ENCODE measurements around the gene PVRIG.
"Not testable (repeated sequence)": the region's sequence is repeated elsewhere in the genome, so short reads cannot be mapped to it uniquely, and the experiment has no call there.

PVRIG gene

DNA sequence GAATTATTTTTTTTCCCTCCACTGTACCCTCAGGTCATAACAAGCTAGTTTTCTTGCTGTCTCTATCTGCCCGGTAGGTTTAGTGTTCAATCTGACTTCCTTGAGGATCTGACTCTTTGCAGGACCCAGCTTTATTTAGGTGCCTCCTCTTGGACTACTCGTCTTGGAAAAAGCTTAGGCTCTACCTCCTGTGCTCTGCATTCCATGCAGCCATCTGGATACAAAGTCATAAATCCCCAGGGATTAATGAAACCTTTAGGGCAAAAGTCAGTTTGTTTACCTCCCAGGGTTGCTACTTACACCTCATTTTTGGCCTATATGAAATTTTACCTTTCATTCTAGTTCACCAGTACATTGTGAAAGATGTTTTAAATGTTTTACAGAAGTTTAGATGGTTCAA, 34.0 kb upstream of the PVRIG start:
- Mint-ChIP-seq H3K4me3 (no peak overlapping the region), H3K27me3 (no peaks in the 10 kb centered on the region), H3K36me3 (ENCODE audit: low read depth) (no peaks in the 10 kb centered on the region), H3K27ac (no peak overlapping the region), H3K9me3 (no peaks in the 10 kb centered on the region), H3K4me1 (ENCODE audit: low read depth) (peaks cover 33% of the 10 kb centered on the region)
- DNase-seq: no peak

DNA sequence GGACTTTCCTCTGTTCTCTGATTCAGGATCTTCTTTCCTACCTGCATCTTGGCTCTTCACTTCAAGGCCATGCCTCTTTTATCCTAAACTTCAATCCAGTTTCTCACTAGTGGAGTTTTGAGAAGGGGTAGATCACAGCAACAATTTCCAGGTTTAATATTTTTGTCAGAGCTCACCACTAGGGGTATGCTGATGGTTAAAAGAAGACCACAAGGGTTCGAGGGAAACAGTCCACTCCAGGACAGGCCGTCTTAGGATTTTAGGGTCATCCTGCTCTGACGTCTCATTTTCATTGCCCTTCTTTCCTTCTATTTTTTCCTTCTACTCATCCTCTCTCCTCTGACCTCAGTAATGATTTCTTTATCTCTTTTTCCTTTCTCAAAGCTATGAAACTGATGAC, 30.7 kb upstream of the PVRIG start:
- Mint-ChIP-seq H3K4me3 (no peak overlapping the region), H3K36me3 (ENCODE audit: low read depth) (no peaks in the 10 kb centered on the region), H3K27ac (no peak overlapping the region), H3K4me1 (ENCODE audit: low read depth) (peaks cover 30% of the 10 kb centered on the region), H3K27me3 (no peaks in the 10 kb centered on the region), H3K9me3 (no peaks in the 10 kb centered on the region)
- DNase-seq: no peak

DNA sequence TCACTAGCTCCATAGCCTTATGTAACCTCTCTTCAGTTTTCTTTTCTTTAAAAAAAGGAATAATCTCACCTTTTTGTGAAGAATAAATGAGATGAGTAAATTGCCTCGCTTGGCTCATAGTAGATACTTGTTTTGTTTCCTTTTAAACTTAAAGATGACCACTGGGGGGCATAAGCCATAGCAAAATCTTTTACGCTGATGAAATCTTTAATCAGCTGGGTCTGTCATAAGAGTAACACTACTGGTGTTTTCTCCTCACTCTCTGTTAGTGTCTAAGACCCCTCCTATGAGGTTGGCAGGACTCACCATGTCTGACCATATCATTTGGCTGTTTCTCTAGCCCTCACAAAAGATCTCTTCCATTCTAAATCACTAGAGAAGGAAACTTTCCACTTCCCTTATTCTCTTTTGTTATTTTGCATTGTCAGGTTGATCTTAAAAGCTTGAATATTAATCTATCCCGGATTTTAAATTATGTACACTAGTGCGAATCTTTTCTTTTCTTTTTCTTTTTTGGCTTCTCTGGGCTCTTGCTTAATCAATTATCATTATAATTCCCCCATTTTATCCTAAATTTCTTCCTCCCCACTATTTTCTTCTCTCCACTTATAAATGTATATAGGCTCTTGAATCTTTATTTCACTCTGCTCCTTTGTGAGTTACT, 29.6 kb upstream of the PVRIG start:
- no peaks in the 10 kb centered on the region for H3K36me3 Mint-ChIP-seq (ENCODE audit: low read depth)
- H3K4me3 Mint-ChIP-seq: no peak overlapping the region
- peaks cover 31% of the 10 kb centered on the region for H3K4me1 Mint-ChIP-seq (ENCODE audit: low read depth)
- no peaks in the 10 kb centered on the region for H3K27me3 Mint-ChIP-seq
- DNase-seq: no peak
- no peaks in the 10 kb centered on the region for H3K9me3 Mint-ChIP-seq
- peak overlapping the region; percentile 39 for H3K27ac Mint-ChIP-seq

DNA sequence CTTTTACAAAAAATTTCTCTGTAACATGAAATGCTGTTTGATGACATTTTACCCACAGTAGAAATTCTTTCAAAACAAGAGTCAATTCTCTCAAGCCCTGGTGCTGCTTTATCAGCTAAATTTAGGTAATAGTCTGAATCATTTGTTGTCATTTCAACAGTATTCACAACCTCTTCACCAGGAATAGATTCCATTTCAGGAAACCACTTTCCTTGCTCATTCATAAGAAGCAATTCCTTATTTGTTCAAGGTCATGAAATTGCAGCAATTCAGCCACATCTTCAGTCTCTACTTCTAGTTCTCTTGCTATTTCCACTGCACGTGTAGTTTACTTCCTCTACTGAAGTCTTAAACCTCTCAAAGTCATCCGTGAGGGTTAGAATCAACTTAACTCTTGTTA, 28.0 kb upstream of the PVRIG start:
- DNase-seq: no peak
- no peaks in the 10 kb centered on the region for H3K9me3 Mint-ChIP-seq
- H3K4me3 Mint-ChIP-seq: no peak overlapping the region
- H3K27ac Mint-ChIP-seq: no peak overlapping the region
- peaks cover 38% of the 10 kb centered on the region for H3K4me1 Mint-ChIP-seq (ENCODE audit: low read depth)
- no peaks in the 10 kb centered on the region for H3K27me3 Mint-ChIP-seq
- no peaks in the 10 kb centered on the region for H3K36me3 Mint-ChIP-seq (ENCODE audit: low read depth)

DNA sequence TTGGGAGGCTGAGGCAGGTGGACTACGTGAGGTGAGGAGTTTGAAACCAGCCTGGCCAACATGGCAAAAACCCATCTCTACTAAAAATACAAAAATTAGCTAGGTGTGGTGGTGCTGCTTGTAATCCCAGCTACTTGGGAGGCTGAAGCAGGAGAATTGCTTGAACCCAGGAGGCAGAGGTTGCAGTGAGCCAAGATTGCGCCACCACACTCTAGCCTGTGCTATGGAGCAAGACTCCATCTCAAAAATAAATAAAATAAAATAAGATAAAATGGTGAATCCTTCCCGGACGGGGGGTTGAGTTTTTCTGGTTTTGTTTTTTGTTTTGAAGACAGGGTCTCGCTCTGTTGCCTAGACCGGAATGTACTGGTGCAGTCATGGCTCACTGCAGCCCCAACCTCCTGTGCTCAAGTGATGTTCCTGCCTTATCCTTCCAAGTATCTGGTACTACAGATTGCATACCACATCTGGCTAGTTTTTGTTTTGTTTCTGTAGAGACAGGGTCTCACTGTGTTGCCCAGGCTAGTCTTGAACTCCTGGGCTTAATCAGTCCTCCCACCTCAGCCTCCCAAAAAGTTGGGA, 27.4 kb upstream of the PVRIG start:
- not testable (repeated sequence) for H3K9me3 Mint-ChIP-seq; H3K27me3 Mint-ChIP-seq; H3K27ac Mint-ChIP-seq; H3K36me3 Mint-ChIP-seq (ENCODE audit: low read depth); H3K4me3 Mint-ChIP-seq
- peak; percentile 9 for DNase-seq
- H3K4me1 Mint-ChIP-seq (ENCODE audit: low read depth): peaks cover 38% of the 10 kb centered on the region

DNA sequence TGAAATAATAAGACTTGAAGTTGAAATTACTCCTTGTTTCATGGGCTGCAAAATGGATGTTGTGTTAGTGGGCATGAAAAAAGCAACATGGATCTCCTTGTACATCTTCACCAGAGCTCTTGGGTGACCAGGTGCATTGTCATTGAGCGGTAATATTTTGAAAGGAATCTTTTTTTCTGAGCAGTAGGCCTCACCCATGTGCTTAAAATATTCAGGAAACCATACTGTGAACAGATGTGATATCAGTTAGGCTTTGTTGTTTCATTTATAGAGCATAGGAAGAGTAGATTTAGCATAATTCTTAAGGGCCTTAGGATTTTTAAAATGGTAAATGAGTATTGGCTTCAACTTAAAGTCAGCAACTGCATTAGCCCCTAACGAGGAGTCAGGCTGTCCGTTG, 26.8 kb upstream of the PVRIG start:
- Mint-ChIP-seq H3K27ac (no peak overlapping the region), H3K4me1 (ENCODE audit: low read depth) (peaks cover 38% of the 10 kb centered on the region)

DNA sequence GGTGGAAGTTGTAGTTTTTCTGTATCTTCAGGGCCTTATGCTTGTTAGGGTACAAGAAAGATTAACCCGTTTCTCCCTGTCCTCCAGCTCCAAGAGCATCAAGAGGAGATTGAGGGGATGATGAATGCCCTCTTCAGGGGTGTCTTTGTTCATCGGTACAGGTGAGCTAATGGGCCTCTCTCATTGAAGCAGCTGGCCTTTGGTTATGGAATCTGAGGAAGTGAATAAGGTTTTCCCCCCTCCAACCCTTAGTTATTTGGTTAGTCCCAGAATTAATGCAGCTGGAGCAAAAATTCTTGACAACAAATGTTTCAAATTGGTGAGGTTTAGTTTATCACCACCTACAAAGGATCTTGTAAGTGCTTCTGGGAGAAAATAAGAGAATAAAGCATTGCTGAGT, 24.5 kb upstream of the PVRIG start:
- Mint-ChIP-seq H3K27me3 (peaks cover 4% of the 10 kb centered on the region), H3K9me3 (no peaks in the 10 kb centered on the region), H3K27ac (no peak overlapping the region), H3K4me3 (no peak overlapping the region), H3K4me1 (ENCODE audit: low read depth) (peaks cover 35% of the 10 kb centered on the region), H3K36me3 (ENCODE audit: low read depth) (no peaks in the 10 kb centered on the region)
- no peak for DNase-seq

More for the DNA sequence above, 26.8 kb upstream of the PVRIG start:
- Mint-ChIP-seq H3K27me3 (no peaks in the 10 kb centered on the region), H3K36me3 (ENCODE audit: low read depth) (no peaks in the 10 kb centered on the region), H3K9me3 (no peaks in the 10 kb centered on the region), H3K4me3 (no peak overlapping the region)
- no peak for DNase-seq

DNA sequence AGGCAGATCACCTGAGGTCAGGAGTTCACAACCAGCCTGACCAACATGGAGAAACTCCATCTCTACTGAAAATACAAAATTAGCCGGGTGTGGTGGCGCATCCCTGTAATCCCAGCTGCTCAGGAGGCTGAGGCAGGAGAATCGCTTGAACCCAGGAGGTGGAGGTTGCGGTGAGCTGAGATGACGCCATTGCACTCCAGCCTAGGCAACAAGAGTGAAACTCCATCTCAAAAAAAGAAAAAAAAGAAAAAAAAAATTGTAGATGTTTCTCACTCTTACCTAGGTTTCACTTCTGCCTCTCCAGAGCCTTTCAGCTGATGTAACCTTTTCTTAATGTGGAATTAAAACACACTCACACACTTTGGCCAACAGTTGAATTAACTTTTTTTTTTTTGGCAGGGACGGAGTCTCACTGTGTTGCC, 23.8 kb upstream of the PVRIG start:
- H3K4me1 Mint-ChIP-seq (ENCODE audit: low read depth): peaks cover 30% of the 10 kb centered on the region
- not testable (repeated sequence) for H3K9me3 Mint-ChIP-seq; H3K36me3 Mint-ChIP-seq (ENCODE audit: low read depth); H3K27ac Mint-ChIP-seq; H3K27me3 Mint-ChIP-seq; H3K4me3 Mint-ChIP-seq
- peak; percentile 21 for DNase-seq

DNA sequence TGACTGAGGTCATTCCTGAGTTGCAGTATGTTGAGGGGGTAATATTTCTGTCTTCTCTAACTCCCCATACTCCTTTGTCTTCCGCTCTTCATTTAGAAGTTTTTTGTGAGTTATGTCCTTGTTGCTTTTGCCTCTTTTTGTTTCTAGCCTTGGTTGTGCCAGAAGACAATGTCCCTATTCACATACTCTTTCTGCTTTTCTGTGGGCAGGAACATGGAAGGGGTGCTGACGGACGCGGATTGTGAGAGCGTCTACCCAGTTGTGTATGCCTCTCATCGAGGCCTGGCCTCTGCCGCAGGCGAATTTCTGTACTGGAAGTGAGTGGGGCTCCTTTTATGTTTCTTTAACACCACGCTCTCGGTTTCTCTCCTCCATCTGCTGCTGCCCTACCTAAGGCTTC, 21.5 kb upstream of the PVRIG start:
- Mint-ChIP-seq H3K27me3 (peaks cover 4% of the 10 kb centered on the region), H3K4me1 (ENCODE audit: low read depth) (peaks cover 15% of the 10 kb centered on the region), H3K9me3 (no peaks in the 10 kb centered on the region), H3K27ac (no peak overlapping the region), H3K4me3 (no peak overlapping the region), H3K36me3 (ENCODE audit: low read depth) (no peaks in the 10 kb centered on the region)
- peak; percentile 7 for DNase-seq

DNA sequence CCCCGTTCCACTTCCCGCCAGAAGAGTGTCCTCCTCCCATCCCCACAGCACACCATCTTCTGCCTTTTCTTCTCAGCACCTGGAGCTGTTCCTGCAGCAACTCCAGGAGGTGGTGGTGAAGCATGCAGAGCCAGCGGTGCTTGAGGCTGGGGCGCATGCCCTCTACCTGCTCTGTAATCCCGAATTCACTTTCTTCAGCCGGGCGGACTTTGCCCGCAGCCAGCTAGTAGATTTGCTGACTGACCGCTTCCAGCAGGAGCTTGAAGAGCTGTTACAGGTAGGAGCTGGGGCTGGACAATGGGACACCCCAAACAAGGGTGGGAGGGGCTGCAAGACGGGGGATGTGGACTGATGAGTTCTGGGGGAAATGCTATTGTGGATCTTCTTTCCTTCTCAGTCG, 19.1 kb upstream of the PVRIG start:
- Mint-ChIP-seq H3K27ac (no peak overlapping the region), H3K36me3 (ENCODE audit: low read depth) (no peaks in the 10 kb centered on the region), H3K4me1 (ENCODE audit: low read depth) (peaks cover 7% of the 10 kb centered on the region), H3K9me3 (no peaks in the 10 kb centered on the region), H3K27me3 (peaks cover 4% of the 10 kb centered on the region), H3K4me3 (no peak overlapping the region)
- DNase-seq: no peak

DNA sequence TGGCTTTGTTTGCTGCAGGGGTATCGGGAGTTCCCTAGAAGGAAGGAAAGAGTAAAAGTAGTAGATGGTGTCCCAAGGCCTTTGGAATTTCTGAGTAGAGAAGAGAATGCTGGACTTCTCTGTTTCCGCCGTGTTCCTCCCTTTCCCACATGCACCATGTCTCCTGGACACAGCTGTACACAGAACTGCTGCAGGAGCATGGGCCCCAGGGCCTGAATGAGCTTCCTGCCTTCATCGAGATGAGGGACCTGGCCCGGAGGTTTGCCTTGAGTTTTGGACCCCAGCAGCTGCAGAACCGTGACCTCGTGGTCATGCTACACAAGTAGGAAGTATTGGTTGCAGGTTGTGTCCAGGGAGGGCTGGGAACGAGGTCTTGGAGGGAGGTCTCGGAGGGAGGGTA, 15.3 kb upstream of the PVRIG start:
- no peak for DNase-seq
- Mint-ChIP-seq H3K4me3 (no peak overlapping the region), H3K4me1 (ENCODE audit: low read depth) (peaks cover 20% of the 10 kb centered on the region), H3K36me3 (ENCODE audit: low read depth) (no peaks in the 10 kb centered on the region), H3K9me3 (no peaks in the 10 kb centered on the region), H3K27me3 (no peaks in the 10 kb centered on the region), H3K27ac (no peak overlapping the region)

DNA sequence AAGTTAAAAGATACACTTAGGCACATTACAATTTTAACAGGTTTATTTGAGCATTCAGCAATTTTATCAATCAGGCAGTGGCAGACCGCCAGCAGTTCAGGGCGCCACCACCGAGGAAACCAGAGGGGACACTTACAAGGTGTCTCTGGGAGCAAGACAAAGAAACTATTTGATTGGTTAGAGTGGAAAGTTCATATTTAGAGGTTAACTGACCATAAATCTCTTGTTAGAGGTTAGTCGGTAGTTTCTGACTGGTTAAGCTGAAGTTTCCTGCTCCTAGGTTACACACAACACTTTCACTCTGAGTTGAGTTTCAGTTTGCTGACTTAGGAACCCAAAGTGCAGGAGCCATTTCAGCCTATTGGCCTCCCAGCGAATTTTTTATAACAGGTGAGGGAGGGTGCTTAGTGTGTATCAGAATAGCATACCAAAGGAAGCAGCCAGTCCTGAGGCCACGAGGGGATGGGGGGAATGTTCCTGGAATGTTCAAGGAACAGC, 10.8 kb upstream of the PVRIG start:
- Mint-ChIP-seq H3K9me3 (no peaks in the 10 kb centered on the region), H3K4me1 (ENCODE audit: low read depth) (peaks cover 49% of the 10 kb centered on the region), H3K4me3 (peak overlapping the region; percentile 52), H3K36me3 (ENCODE audit: low read depth) (peaks cover 2% of the 10 kb centered on the region), H3K27ac (peak overlapping the region; percentile 78), H3K27me3 (no peaks in the 10 kb centered on the region)
- peak; percentile 58 for DNase-seq

DNA sequence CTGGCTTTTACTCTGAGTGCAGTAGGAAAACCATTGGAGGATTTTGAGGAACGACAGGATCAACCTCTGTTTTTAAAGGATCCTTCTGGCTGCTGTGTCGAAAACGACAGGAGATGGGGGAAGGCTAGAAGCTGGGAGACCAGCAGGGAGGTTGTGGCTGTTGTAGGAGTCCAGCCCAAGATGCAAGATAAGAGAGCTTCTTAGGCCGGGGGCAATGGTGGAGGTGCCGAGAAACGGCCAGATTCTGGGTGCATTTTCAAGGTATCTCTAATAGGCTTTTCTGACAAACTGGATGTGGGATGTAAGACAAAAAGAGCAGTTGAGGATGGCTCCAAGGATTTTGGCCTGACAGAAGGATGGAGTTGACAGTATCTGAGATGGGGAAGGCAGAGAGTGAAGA, 10.3 kb upstream of the PVRIG start:
- no peak overlapping the region for H3K4me3 Mint-ChIP-seq
- no peaks in the 10 kb centered on the region for H3K9me3 Mint-ChIP-seq
- H3K4me1 Mint-ChIP-seq (ENCODE audit: low read depth): peaks cover 54% of the 10 kb centered on the region
- H3K27ac Mint-ChIP-seq: peak overlapping the region; percentile 20
- DNase-seq: no peak
- H3K27me3 Mint-ChIP-seq: no peaks in the 10 kb centered on the region
- peaks cover 2% of the 10 kb centered on the region for H3K36me3 Mint-ChIP-seq (ENCODE audit: low read depth)

DNA sequence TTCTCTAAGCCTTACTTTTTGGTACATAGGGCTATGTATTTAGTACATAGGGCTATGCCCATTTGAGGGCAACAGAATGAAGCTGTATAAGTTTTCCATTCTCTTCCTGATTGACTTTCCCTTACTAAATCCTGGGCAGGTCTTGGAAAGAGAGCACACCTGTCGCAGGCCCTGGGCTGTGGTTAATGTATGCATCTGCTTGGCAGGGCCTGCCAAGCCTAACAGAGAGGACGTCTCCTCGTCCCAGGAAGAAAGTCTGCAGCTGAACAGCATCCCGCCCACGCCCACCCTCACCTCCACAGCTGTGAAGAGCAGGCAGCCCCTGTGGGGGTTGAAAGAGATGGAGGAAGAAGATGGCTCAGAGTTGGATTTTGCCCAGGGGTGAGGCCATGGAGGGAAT, 8.9 kb upstream of the PVRIG start:
- Mint-ChIP-seq H3K36me3 (ENCODE audit: low read depth) (peaks cover 2% of the 10 kb centered on the region), H3K4me1 (ENCODE audit: low read depth) (peaks cover 65% of the 10 kb centered on the region), H3K27ac (no peak overlapping the region)

DNA sequence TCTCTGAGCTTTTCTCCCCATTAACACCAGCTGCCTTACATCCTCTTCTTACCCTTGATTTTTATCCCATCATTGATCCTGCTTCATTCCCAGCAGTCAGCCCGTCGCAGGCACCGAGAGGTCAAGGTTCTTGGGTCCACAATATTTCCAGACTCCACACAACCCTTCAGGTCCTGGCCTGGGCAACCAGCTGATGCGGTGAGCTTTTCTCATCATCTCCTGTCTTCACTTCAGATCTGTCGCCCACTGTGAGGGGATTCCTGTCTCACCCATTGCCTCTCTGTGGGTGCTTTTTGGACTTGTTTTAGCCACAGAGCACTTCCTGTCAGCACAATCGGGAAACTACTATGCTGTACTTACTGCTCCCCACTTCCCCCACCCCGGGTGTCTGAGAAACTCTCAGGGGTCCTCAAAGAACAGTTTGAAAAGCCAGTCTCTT, 8.4 kb upstream of the PVRIG start:
- H3K4me3 Mint-ChIP-seq: peak overlapping the region; percentile 71
- peak; percentile 44 for DNase-seq

More for the DNA sequence above, 8.9 kb upstream of the PVRIG start:
- peak; percentile 34 for DNase-seq
- Mint-ChIP-seq H3K9me3 (no peaks in the 10 kb centered on the region), H3K27me3 (no peaks in the 10 kb centered on the region), H3K4me3 (no peak overlapping the region)

More for the DNA sequence above, 8.4 kb upstream of the PVRIG start:
- H3K4me1 Mint-ChIP-seq (ENCODE audit: low read depth): peaks cover 67% of the 10 kb centered on the region
- H3K36me3 Mint-ChIP-seq (ENCODE audit: low read depth): peaks cover 2% of the 10 kb centered on the region
- H3K27me3 Mint-ChIP-seq: no peaks in the 10 kb centered on the region
- H3K9me3 Mint-ChIP-seq: no peaks in the 10 kb centered on the region
- peak overlapping the region; percentile 90 for H3K27ac Mint-ChIP-seq
